CD4-positive, alpha-beta T cell (primary cell): Measurements from ENCODE around the gene REG1B. TPM values are rescaled to one million over a fixed set of nuclear protein-coding genes. Genes with fewer than 3 reads are reported as not detected.

Source experiments
- ATAC-seq: fragments of 200-7000 bp; cut with Tn5 transposase; one replicate; pipeline ENCODE4 v1.10.0; 2022; ENCODE audit warnings: mild to moderate bottlenecking; ENCODE audit not compliant: poor library complexity
- CTCF ChIA-PET: fragments of 350-600 bp; sonication (Branson Sonifier 250); formaldehyde crosslinking; loops from one replicate; lab custom pipeline; 2021; ENCODE audit warnings: antibody characterized with exemption, inconsistent platforms; lab: Charles Lee
- POLR2A ChIA-PET: fragments of 350-600 bp; sonication (Branson Sonifier 250); formaldehyde crosslinking; loops from one replicate; lab custom pipeline; 2021; ENCODE audit warnings: antibody characterized with exemption, inconsistent platforms; lab: Charles Lee
- DNase-seq, 14 experiments: peaks; one replicate each; pipeline ENCODE4 v3.0.0-alpha.2; 2013 to 2020; ENCODE audit warnings: mixed read lengths in 2 of 14
- H3K27ac ChIP-seq, 2 donors: one replicate each; pipeline versions ENCODE4 v1.5.1 to v1.7.0; 2013; ENCODE audit warnings: low read length in 2 of 2, low read depth in 1 of 2, mild to moderate bottlenecking in 1 of 2
- H3K27me3 ChIP-seq, 2 experiments: 1 replicate in 1 of 2; 2 replicates in 1 of 2; pipeline versions ENCODE4 v1.6.1 to v1.7.0; 2013; ENCODE audit warnings: low read length in 2 of 2, control low read depth in 1 of 2, mild to moderate bottlenecking in 1 of 2, moderate library complexity in 1 of 2; ENCODE audit not compliant: insufficient read depth in 2 of 2, control insufficient read depth in 1 of 2
- H3K36me3 ChIP-seq: one replicate; pipeline ENCODE4 v1.6.1; 2013; ENCODE audit warnings: low read length, control low read depth; ENCODE audit not compliant: insufficient read depth
- H3K4me1 ChIP-seq: one replicate; pipeline ENCODE4 v1.6.1; 2013; ENCODE audit warnings: low read length, control low read depth; ENCODE audit not compliant: insufficient read depth
- H3K4me3 ChIP-seq: one replicate; pipeline ENCODE4 v1.5.1; 2013; ENCODE audit warnings: mild to moderate bottlenecking, low read length, moderate library complexity
- H3K9me3 ChIP-seq, 2 experiments: 1 replicate in 1 of 2; 2 replicates in 1 of 2; pipeline versions ENCODE4 v1.6.1 to v1.7.0; 2013; ENCODE audit warnings: low read length in 2 of 2, mild to moderate bottlenecking in 2 of 2, control low read depth in 1 of 2, moderate library complexity in 1 of 2; ENCODE audit not compliant: control insufficient read depth in 1 of 2, insufficient read depth in 1 of 2
- H3K27ac Mint-ChIP-seq: one replicate; pipeline ENCODE4 v1.8.0; 2020; ENCODE audit warnings: mixed read lengths
- H3K27me3 Mint-ChIP-seq: one replicate; pipeline ENCODE4 v1.8.0; 2021; ENCODE audit warnings: mixed read lengths
- H3K36me3 Mint-ChIP-seq: one replicate; pipeline ENCODE4 v1.8.0; 2021; ENCODE audit warnings: low read depth, mixed read lengths
- H3K4me1 Mint-ChIP-seq: one replicate; pipeline ENCODE4 v1.8.0; 2021; ENCODE audit warnings: low read depth, mixed read lengths
- H3K4me3 Mint-ChIP-seq: one replicate; pipeline ENCODE4 v1.8.0; 2020; ENCODE audit warnings: mild to moderate bottlenecking, mixed read lengths
- H3K9me3 Mint-ChIP-seq: one replicate; pipeline ENCODE4 v1.8.0; 2020; ENCODE audit warnings: mixed read lengths
- intact Hi-C, 2 experiments: fragments of 100-400 bp; cut with DNase I in 1 of 2; cut with micrococcal nuclease in 1 of 2; formaldehyde crosslinking; loops; one replicate each; pipeline versions ENCODE4 v1.15.1 to v1.9.0; 2023 to 2025; cut with DNase I, micrococcal nuclease
- total RNA-seq, 174 experiments: library from RNA in 2 of 174; stranded (reverse) in 2 of 174; gene quantifications; one replicate each; pipeline ENCODE4 v1.2.3 and lab custom pipeline; 2021 to 2026
- TF ChIP-seq, protein P1 (sequence below): fragments of 200-600 bp; IDR thresholded peaks from one replicate; pipeline ENCODE4 v1.8.0; 2022; ENCODE audit warnings: antibody characterized with exemption, mild to moderate bottlenecking

REG1B gene
- total RNA-seq, 2 experiments from 2014 or later, result not detected

DNA sequence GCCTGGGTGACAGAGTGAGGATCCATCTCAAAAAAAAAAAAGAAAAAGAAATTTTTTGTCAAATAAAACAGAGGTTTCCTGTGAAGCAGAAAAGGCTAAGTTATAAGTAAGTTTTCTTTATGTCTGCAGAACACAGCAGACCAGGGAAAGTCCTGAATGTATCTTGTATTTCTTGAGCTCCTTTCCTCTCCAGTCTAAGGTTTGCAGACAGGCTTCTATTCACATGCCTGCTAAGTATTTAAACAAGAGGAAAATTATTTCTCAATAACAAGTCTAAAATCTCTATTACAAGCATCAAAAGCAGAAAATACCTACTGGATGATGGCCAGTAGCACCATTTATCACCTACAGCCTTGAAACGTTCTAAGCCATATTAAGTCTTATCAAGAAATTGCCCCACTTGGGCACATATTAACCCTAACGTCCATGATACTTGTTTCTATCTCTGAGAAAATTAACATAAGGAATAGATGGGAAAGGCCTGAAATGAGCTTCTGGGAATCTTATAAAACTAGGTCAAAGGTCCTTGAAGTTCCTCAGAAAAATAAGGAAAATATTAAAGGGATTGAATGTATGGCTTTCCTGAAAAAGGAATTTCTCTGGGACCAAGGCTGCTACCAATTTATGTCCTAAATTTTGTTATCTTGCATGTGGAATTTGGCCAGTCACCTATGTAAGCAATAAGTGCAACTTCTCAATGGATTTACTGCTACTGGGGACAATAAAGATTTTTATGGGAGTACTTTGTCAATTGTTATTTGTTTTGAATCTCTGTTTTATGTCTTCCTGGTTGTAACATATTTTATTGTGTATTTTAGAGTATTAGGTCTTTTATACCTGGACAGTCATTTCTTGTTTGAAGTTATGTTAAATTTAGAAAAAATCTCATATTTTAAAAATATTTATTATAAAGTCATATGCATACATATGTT is 29.5 kb upstream of the REG1B start:
- POLR2A ChIA-PET, result no interaction called here
- CTCF ChIA-PET, result no interaction called here
- no peaks in the 10 kb centered on the region for H3K36me3 Mint-ChIP-seq

DNA sequence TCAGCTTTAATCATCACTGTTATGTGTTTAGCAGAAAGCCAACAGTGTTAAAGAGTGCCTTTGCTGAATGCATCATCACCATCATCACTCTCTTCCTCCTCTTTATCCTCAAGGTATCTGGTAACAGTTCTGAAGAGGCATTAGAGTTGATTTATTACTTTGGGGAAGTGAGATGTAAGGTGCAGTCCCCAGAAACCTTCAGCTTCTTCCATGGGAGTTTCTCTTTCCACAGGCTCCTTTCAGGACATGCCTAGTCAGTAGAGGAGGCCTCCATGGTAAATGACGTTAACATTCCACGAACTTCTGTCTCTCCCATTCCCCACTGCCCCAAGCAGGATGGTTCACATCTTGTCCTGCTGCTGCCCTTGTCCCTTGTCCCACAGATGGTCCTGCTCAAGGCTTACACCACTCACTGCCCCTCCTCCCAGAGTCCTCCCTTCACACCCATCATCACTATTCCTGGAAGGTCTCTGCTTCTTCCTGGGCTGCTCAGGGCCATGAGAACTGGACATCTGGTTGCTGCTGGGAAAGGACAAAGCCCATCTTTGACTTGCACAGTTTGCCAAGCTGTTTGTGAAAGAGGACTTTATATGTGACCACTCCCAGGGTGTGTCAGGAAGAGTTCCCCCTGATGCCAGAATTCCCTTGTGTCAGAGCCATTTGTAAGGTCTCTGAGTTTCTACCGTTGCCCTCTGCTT is 27.2 kb upstream of the REG1B start:
- no peaks in the 10 kb centered on the region for H3K4me1 ChIP-seq
- Mint-ChIP-seq H3K27me3 (no peaks in the 10 kb centered on the region), H3K9me3 (peaks cover 9% of the 10 kb centered on the region), H3K4me3 (no peak overlapping the region), H3K4me1 (no peaks in the 10 kb centered on the region), H3K36me3 (no peaks in the 10 kb centered on the region), H3K27ac (no peak overlapping the region)
- no peaks in the 10 kb centered on the region for H3K9me3 ChIP-seq
- DNase-seq, result no peak
- no peak for ATAC-seq
- intact Hi-C loops, result no loop called here
- H3K4me3 ChIP-seq, result no peak overlapping the region
- ChIA-PET CTCF (no interaction called here), POLR2A (no interaction called here)
- TF ChIP-seq, protein P1, sequence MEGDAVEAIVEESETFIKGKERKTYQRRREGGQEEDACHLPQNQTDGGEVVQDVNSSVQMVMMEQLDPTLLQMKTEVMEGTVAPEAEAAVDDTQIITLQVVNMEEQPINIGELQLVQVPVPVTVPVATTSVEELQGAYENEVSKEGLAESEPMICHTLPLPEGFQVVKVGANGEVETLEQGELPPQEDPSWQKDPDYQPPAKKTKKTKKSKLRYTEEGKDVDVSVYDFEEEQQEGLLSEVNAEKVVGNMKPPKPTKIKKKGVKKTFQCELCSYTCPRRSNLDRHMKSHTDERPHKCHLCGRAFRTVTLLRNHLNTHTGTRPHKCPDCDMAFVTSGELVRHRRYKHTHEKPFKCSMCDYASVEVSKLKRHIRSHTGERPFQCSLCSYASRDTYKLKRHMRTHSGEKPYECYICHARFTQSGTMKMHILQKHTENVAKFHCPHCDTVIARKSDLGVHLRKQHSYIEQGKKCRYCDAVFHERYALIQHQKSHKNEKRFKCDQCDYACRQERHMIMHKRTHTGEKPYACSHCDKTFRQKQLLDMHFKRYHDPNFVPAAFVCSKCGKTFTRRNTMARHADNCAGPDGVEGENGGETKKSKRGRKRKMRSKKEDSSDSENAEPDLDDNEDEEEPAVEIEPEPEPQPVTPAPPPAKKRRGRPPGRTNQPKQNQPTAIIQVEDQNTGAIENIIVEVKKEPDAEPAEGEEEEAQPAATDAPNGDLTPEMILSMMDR, result no peak
- no peaks in the 10 kb centered on the region for H3K36me3 ChIP-seq
- no peak overlapping the region for H3K27ac ChIP-seq
- H3K27me3 ChIP-seq, result no peaks in the 10 kb centered on the region

More for the DNA sequence above, 29.5 kb upstream of the REG1B start:
- Mint-ChIP-seq H3K4me3 (no peak overlapping the region), H3K9me3 (peaks cover 9% of the 10 kb centered on the region), H3K27ac (no peak overlapping the region), H3K4me1 (no peaks in the 10 kb centered on the region), H3K27me3 (no peaks in the 10 kb centered on the region)
- H3K36me3 ChIP-seq, result no peaks in the 10 kb centered on the region
- no peaks in the 10 kb centered on the region for H3K27me3 ChIP-seq
- ATAC-seq, result no peak
- no peaks in the 10 kb centered on the region for H3K4me1 ChIP-seq
- TF ChIP-seq, protein P1, result no peak
- H3K4me3 ChIP-seq, result no peak overlapping the region
- DNase-seq, result no peak
- intact Hi-C loops, result no loop called here
- no peaks in the 10 kb centered on the region for H3K9me3 ChIP-seq
- H3K27ac ChIP-seq, result no peak overlapping the region

DNA sequence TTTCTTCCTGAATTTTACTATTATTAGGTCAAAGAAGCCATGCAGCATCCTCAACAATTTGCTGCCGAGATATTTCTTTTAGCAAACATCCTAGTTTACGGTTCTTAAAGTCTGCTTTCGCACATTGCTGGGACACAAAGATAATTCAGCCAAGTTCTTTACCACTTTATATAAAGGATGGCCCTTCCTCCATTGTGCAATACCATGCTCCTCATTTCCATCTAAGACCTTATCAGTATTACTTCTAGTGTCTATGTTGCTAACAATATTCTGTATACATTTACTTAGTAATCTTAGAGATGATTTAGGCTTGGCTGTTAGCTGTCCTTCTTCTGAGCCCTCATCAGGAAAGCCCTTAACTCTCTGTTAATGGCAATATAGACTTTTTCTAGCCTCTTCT is 24.5 kb upstream of the REG1B start:
- DNase-seq (no peak), ATAC-seq (no peak)
- H3K27ac ChIP-seq, result no peak overlapping the region
- no peaks in the 10 kb centered on the region for H3K9me3 ChIP-seq
- no peak overlapping the region for H3K27ac Mint-ChIP-seq
- H3K4me3 Mint-ChIP-seq, result no peak overlapping the region
- ChIA-PET CTCF (no interaction called here), POLR2A (no interaction called here)
- no peaks in the 10 kb centered on the region for H3K4me1 ChIP-seq
- H3K27me3 Mint-ChIP-seq, result no peaks in the 10 kb centered on the region
- no peaks in the 10 kb centered on the region for H3K36me3 Mint-ChIP-seq
- no peaks in the 10 kb centered on the region for H3K4me1 Mint-ChIP-seq
- no peak overlapping the region for H3K4me3 ChIP-seq
- H3K27me3 ChIP-seq, result no peaks in the 10 kb centered on the region
- H3K9me3 Mint-ChIP-seq, result peaks cover 5% of the 10 kb centered on the region
- TF ChIP-seq, protein P1, result no peak
- H3K36me3 ChIP-seq, result no peaks in the 10 kb centered on the region
- intact Hi-C loops, result no loop called here
